IPS DF 4.7 (cell line): ENCODE results near the gene TSC1.
"Not testable (repeated sequence)": the region's sequence is repeated elsewhere in the genome, so short reads cannot be mapped to it uniquely, and the experiment has no call there.

Source experiments
- DNase-seq: peaks from one replicate; pipeline ENCODE4 v3.0.0-alpha.2; 2013; ENCODE audit warnings: low spot score; ENCODE audit errors: extremely low read depth

TSC1 gene

GRCh38 chr9:132976571-132976970 is 32.2 kb upstream of the TSC1 start:
- no peak for DNase-seq

GRCh38 chr9:132975961-132976360 is 31.5 kb upstream of the TSC1 start:
- DNase-seq: no peak

GRCh38 chr9:132973713-132974112 is 29.3 kb upstream of the TSC1 start:
- DNase-seq: no peak

GRCh38 chr9:132973166-132973565 is 28.8 kb upstream of the TSC1 start:
- no peak for DNase-seq

DNA sequence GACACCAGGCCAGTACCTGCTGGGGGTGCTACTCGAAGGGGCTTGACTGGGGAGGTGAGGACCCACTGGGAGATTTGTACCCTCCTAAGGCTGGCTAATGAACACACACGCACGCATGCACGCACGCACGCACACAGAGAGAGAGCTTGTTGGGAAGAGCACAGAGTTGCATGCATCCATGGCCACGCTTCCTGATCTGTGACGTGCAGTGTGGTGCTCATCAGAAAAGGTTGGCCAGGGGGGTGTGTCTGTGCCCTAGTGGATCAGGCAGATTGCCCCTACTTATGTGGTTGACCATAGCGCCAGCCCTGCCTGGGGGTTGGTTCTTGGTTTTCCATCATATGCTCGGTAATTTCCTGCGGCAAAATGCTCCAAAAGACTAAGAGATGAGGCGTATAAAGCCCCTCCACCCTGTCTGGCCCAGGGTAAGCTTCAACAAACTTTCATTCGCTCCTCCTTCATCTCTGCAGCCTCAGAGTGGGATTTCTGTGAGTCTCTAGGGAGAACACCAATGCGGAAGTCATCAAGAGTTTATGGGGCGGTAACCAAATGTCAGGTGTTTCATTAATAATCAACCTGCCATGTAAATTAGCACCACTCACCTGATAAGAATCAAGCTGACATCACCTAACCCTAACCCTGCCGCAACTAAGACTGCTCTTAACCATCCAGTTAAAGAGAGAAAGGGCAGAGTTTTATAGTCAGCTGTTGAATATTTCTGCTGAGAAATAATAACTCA is 26.1 kb upstream of the TSC1 start:
- DNase-seq: no peak

- DNase-seq: no peak
These were observed 25.4 kb upstream of the TSC1 start for GRCh38 chr9:132969783-132970182.

GRCh38 chr9:132967908-132968307 is 23.5 kb upstream of the TSC1 start:
- not testable (repeated sequence) for DNase-seq

GRCh38 chr9:132965478-132965877 is 21.1 kb upstream of the TSC1 start:
- no peak for DNase-seq

DNA sequence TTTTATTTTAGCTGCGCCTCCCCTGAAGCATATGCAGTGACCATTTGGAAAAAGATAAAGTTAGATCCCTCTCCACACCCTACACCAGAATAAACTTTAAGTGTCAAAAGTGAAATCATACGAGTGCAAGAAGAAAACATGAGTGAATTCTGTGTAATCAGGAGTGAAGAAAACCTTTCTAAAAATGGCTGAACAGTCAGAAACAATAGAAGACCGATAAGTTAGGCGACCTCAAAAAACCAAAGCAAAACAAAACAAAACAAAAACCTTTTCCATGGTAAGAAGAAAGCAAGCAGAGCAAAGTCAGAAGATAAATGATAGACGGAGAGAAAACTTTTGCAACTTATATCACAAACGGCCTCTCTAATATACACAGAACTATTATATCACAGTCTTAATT is 16.6 kb upstream of the TSC1 start:
- DNase-seq: no peak

DNA sequence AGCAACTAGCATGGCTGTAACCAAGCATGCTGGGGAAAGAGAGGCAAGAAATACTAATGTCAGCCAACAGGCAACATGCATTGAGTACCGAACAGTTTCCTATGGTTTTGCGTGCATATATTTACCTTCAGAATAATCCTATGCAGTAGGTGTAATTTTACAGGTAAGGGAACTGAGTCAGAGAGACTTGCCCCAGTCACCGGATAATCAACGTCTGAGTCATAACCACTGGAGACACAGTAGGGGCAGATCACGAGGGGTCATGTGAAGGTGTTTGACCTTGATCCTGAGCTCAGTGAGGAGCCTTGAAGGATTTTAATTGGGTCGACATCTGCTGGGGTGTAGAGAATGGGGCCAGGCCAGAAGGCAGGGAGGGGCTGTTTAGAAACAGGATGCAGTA is 13.4 kb upstream of the TSC1 start:
- no peak for DNase-seq

DNA sequence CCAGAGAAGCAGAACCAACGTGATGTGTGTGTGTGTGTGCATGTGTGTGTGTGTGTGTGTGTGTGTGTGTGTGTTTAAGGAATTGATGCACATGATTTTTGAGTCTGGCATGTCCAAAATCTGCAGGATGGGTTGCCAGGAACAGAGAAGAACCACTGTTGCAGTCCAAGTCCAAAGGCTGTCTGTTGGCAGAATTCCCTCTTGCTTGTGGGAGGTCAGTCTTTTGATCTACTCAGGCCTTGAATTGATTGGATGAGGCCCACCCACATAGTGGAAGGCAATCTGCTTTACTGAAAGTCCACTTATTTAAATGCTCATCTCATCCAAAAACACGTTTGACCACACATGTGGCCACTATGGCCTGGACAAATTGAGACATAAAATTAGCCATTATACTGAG is 11.4 kb upstream of the TSC1 start:
- no peak for DNase-seq

- no peak for DNase-seq
These were observed 10.7 kb upstream of the TSC1 start for GRCh38 chr9:132955123-132955522.

- no peak for DNase-seq
These were observed 5.3 kb upstream of the TSC1 start for GRCh38 chr9:132949709-132950108.

DNA sequence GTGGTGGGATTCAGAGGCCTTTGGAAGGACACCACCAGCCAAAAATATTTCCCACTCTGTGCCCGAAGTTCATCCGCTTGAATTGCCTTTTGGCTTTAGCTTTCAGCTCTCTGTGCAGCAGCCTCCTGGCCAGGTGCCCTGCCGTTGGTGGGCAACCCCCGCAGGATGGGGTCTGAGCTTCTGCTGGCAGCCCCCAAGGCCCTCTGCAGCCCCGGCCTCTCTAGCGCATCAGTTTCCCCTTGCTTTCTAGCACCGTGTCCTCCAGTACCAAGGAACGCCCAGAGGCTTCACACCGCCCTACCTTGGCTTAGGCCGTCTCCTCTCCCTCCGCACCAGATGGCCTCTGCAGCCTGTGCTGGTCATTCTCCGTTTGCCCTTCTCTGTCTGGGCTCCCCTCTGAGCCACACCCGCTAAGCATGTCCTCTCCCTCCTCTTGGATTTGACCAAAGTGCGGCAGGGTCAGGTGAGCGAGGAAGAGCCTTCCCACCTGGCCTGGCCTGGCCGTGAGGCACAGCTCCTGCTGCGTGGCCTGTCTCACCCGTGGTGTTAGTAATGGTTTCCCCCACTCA is 4.2 kb upstream of the TSC1 start:
- DNase-seq: no peak

GRCh38 chr9:132947756-132948155 is 3.3 kb upstream of the TSC1 start:
- no peak for DNase-seq

DNA sequence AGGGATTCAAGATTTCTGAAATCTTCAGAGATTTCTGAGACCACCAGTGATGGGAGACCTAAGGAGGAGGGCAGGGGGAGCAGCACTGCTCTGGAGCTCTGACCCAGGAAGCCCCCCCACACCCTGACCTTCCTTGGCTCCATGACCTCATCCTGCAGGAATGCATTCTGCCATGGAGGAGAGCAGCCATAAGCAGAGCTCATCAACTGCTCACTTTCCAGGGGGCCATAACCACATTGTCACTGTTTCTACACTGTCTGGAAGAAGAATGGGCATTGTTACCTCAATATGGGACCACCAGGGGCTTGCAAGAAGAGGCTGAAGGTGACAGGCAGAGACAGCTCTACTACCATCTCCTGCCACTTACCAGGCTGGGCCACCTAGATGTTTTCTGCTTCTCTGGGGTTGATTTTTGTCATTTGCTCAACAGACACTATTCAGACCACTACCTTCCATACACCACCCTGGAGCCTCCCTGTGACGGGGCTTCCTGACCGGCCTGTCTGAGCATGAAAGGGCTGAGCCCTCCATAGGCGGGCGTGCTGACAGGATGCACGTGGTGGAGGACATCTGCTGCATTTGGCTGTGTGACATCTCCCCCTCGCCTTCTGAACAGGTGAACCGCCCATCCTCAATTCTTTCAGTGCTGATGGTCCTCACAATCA is 2.3 kb upstream of the TSC1 start:
- no peak for DNase-seq

GRCh38 chr9:132946211-132946610 is 1.8 kb upstream of the TSC1 start:
- no peak for DNase-seq

DNA sequence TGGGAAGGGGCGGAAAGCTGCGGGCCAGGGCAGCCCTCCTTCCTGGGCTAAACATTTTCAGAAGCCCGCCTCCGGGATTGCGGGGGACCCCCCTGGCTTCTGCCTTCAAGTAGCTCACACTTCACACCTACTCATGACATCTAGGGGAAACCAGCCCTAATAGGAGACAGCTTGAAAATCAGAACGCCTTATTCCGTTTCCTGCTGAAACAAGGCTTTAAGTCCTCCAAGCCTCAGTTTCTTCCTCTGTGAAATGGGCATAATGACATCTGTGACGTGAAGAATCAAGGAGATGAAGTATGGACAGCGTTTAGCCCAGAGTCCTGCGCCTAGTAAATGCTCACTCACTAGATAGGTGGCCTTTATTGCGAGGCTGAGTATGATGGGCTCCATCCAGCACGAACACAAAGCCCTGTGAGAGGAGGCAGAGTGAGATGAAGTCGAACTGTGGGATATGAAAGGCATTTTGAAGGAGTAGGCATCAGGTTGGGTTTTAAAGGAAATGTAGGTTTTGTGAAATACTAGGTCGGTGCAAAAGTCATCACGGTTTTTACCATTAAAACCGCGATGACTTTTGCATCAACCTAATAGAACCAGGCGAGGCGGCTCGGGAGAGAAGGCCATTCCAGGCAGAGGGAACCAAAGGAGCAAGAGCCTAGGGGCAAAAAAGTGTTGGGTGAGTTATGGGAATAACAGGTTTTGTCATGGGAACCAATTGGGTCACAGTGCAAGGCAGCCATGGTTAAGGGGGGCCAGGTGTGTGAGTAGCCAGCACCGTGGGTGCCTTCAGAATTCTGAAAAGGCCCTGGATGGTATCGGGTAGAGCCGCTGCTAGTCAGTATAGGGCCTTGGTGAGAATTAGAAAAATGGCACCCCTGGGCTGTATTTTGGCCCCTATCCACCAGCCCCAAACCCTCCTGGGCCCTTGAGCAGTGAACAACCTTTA is 1.0 kb upstream of the TSC1 start:
- no peak for DNase-seq

GRCh38 chr9:132943651-132944293 is 644 bp downstream of the TSC1 start:
- DNase-seq: no peak

DNA sequence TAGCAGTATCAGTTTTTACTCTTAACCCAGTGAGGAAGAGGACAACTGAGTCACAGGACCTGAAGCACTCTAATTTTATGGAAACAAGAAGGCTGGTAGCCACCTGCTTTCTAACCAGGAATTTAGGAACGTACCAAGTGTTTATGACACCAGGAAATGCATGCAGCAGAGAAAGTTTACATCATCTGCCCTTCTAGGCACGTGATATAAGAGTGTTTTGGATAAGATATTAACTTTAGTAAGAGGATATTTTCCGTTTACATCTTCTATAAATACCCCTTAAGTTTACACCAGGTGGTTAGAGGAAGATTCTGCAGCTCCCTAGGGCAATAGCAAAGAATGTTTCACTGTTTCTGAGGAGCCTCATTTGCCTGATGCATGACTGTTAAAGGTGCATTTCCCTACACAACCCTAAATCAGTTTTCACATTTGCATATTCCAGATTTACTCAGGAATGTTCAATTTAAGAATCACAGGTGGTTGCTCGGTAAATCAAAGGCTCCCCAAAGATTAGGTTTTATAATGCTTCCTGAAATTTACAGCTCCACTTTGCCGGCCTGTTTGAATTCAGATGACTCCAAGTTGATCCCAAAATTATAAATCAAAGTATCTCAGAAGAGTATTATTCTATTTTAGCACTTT is 1.8 kb downstream of the TSC1 start:
- DNase-seq: no peak

DNA sequence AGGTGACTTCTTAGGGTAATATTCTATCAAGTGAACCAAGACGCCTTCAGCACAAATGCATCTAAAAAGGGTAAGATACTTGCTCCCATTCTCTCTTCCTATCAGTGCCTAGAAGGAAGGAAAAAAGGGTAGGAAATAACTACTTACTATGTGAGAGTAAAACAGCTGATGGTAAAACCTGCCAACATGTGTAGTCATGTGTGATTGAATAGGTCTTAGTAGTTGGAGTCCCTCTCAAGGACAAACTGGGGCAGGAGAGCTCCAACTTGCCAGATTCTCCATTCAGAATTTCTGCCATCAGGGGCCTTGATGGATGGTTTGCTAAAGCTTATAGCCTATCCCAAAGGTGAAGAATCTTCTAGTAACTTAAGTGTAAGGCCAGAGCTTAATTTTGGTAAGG is 5.2 kb downstream of the TSC1 start:
- no peak for DNase-seq
